Uterus (tissue), 4 donors: ENCODE results near the gene ELANE. TPM values are rescaled to one million over a fixed set of nuclear protein-coding genes. Genes with fewer than 3 reads are reported as not detected.

ENCODE experiments used
- DNase-seq, 2 donors: peaks; one replicate each; pipeline ENCODE4 v3.0.0-alpha.2; 2019 to 2020
- H3K27ac ChIP-seq, 2 donors: fragments of 200-600 bp; sonication (generic); 1 replicate in 1 of 2; 2 replicates in 1 of 2; pipeline ENCODE4 v1.5.1; 2016 to 2018
- H3K27me3 ChIP-seq, 2 donors: fragments of 200-600 bp; sonication (generic); one replicate each; pipeline ENCODE4 v1.5.1; 2018 to 2019; ENCODE audit warnings: control low read depth in 1 of 2
- H3K36me3 ChIP-seq, 2 donors: fragments of 200-600 bp; sonication (generic); one replicate each; pipeline ENCODE4 v1.5.1; 2019; ENCODE audit warnings: control low read depth in 1 of 2
- H3K4me1 ChIP-seq, 2 donors: fragments of 200-600 bp; sonication (generic); one replicate each; pipeline ENCODE4 v1.5.1; 2018 to 2019; ENCODE audit warnings: control low read depth in 1 of 2
- H3K4me3 ChIP-seq, 2 donors: fragments of 200-600 bp; sonication (generic); 1 replicate in 1 of 2; 2 replicates in 1 of 2; pipeline ENCODE4 v1.5.1; 2018 to 2019; ENCODE audit warnings: mild to moderate bottlenecking in 1 of 2
- H3K9me3 ChIP-seq, 2 donors: fragments of 200-600 bp; sonication (generic); one replicate each; pipeline ENCODE4 v1.5.1; 2019; ENCODE audit warnings: control low read depth in 1 of 2
- CTCF ChIP-seq, 4 experiments: fragments of 200-600 bp in 2 of 4; fragments of 450-650 bp in 2 of 4; sonication (generic) in 2 of 4; IDR thresholded peaks; one replicate each; pipeline ENCODE4 v1.5.1; 2016 to 2019; ENCODE audit warnings: antibody characterized with exemption in 4 of 4, mild to moderate bottlenecking in 2 of 4, moderate library complexity in 1 of 4
- POLR2A ChIP-seq, 2 donors: fragments of 450-650 bp; IDR thresholded peaks; one replicate each; pipeline ENCODE4 v1.6.1; 2016; ENCODE audit warnings: antibody characterized with exemption in 2 of 2, mild to moderate bottlenecking in 1 of 2, moderate library complexity in 1 of 2
- intact Hi-C: fragments of 100-400 bp; cut with DNase I; formaldehyde crosslinking; loops from one replicate; pipeline ENCODE4 v1.15.1; 2023; ENCODE audit warnings: low total_unique reads
- total RNA-seq, 4 donors: library from RNA; depleted of rRNA in 3 of 4; stranded (reverse); fragments of >200 nt in 3 of 4; gene quantifications; one replicate each; pipeline versions ENCODE4 v1.1.0 to v1.2.4, GENCODE V29; 2014 to 2023
- donor health status: DM: yes; HTN: yes; CAD: no.

ELANE gene
- total RNA-seq = 1 to 10 TPM in 1 of 4 donors, not detected in 3; 3.4 TPM

- Histone ChIP-seq H3K9me3 (no peaks in the 10 kb centered on the region), H3K27ac (peak within 1 kb of the TSS; percentile 70 to 75), H3K36me3 (no peaks in the 10 kb centered on the region), H3K27me3 (peaks cover 9 to 18% of the 10 kb centered on the region in 2 donors), H3K4me3 (no peak within 1 kb of the TSS), H3K4me1 (peaks cover 3% of the 10 kb centered on the region in 2 donors)
- TF ChIP-seq POLR2A (IDR thresholded peaks at IDR 0.05) (no peak), CTCF (IDR thresholded peaks at IDR 0.05) (no peak)
- DNase-seq = no peak
- intact Hi-C loops = no loop called here
Observed at GRCh38 chr19:852136-853013, at the start of gene ELANE. TSS of gene ELANE (plus strand) at chr19:852303. CDS start at chr19:852329, 26 bp downstream.

- H3K27me3 ChIP-seq = no peaks in the 10 kb centered on the region
- no peak overlapping the region for H3K4me3 ChIP-seq
- H3K36me3 ChIP-seq = no peaks in the 10 kb centered on the region
- no peak for TF ChIP-seq CTCF (IDR thresholded peaks at IDR 0.05)
- TF ChIP-seq POLR2A (IDR thresholded peaks at IDR 0.05) = no peak
- no peak overlapping the region for H3K27ac ChIP-seq
- intact Hi-C loops = no loop called here
- no peaks in the 10 kb centered on the region for H3K9me3 ChIP-seq
- DNase-seq = no peak
- peaks cover 27 to 46% of the 10 kb centered on the region in 2 donors for H3K4me1 ChIP-seq
Observed at GRCh38 chr19:802498-803098, 49.5 kb upstream of the ELANE start.

GRCh38 chr19:803099-803561 lies 49.0 kb upstream of the ELANE start:
- peaks cover 27 to 46% of the 10 kb centered on the region in 2 donors for H3K4me1 ChIP-seq
- H3K4me3 ChIP-seq = no peak overlapping the region
- H3K27me3 ChIP-seq = no peaks in the 10 kb centered on the region
- no peak for DNase-seq
- no peak overlapping the region for H3K27ac ChIP-seq
- no peak for TF ChIP-seq POLR2A (IDR thresholded peaks at IDR 0.05)
- TF ChIP-seq CTCF (IDR thresholded peaks at IDR 0.05) = no peak
- H3K9me3 ChIP-seq = no peaks in the 10 kb centered on the region
- intact Hi-C loops = no loop called here
- H3K36me3 ChIP-seq = no peaks in the 10 kb centered on the region

GRCh38 chr19:803686-804418 lies 48.3 kb upstream of the ELANE start:
- Histone ChIP-seq H3K9me3 (no peaks in the 10 kb centered on the region), H3K4me1 (peaks cover 27 to 42% of the 10 kb centered on the region in 2 donors), H3K27me3 (no peaks in the 10 kb centered on the region), H3K27ac (no peak overlapping the region), H3K36me3 (no peaks in the 10 kb centered on the region), H3K4me3 (no peak overlapping the region)
- intact Hi-C loops = no loop called here
- no peak for DNase-seq
- TF ChIP-seq CTCF (IDR thresholded peaks at IDR 0.05) (no peak), POLR2A (IDR thresholded peaks at IDR 0.05) (no peak)
